Thoracic aorta (tissue), 2 donors: ENCODE measurements around the gene PADI4. TPM values are rescaled to one million over a fixed set of nuclear protein-coding genes. Genes with fewer than 3 reads are reported as not detected.

Experiments
- ATAC-seq: fragments of 150-250 bp; one replicate; pipeline ENCODE4 v1.8.0; 2017; ENCODE audit warnings: low read depth; ENCODE audit not compliant: insufficient number of reproducible peaks, low FRiP score
- DNase-seq: peaks from one replicate; pipeline ENCODE4 v3.0.0-alpha.2; 2020; ENCODE audit warnings: low spot score
- H3K27ac ChIP-seq, 2 donors: fragments of 200-600 bp; sonication (generic); 1 replicate in 1 of 2; 2 replicates in 1 of 2; pipeline ENCODE4 v1.5.1; 2016; ENCODE audit warnings: mild to moderate bottlenecking in 2 of 2, moderate library complexity in 2 of 2
- H3K27me3 ChIP-seq: fragments of 200-600 bp; sonication (generic); replicated peaks from 2 replicates; pipeline ENCODE4 v1.6.0; 2016; ENCODE audit warnings: mild to moderate bottlenecking; ENCODE audit not compliant: insufficient read depth
- H3K36me3 ChIP-seq: fragments of 200-600 bp; sonication (generic); one replicate; pipeline ENCODE4 v1.5.1; 2016
- H3K4me1 ChIP-seq, 2 donors: fragments of 200-600 bp; sonication (generic); 1 replicate in 1 of 2; 2 replicates in 1 of 2; pipeline versions ENCODE4 v1.5.1 to v1.6.0; 2016; ENCODE audit warnings: low read depth in 2 of 2, mild to moderate bottlenecking in 1 of 2; ENCODE audit not compliant: control insufficient read depth in 1 of 2
- H3K4me3 ChIP-seq: fragments of 200-600 bp; sonication (generic); 2 replicates; pipeline ENCODE4 v1.5.1; 2016; ENCODE audit warnings: mild to moderate bottlenecking
- H3K9me3 ChIP-seq: fragments of 200-600 bp; sonication (generic); 2 replicates; pipeline ENCODE4 v1.5.1; 2016
- total RNA-seq, 2 donors: library from RNA; depleted of rRNA; stranded (reverse); fragments of >200 nt; gene quantifications; one replicate each; pipeline versions ENCODE4 v1.1.0 to v1.2.3, GENCODE V29; 2016
- TF ChIP-seq, protein P1 (sequence below): fragments of 200-600 bp; sonication (generic); IDR thresholded peaks from one replicate; pipeline ENCODE4 v1.5.1; 2019; ENCODE audit warnings: antibody characterized with exemption

The PADI4 gene
- total RNA-seq, 2 donors from 2014 or later = 0.27 to 0.42 TPM

DNA sequence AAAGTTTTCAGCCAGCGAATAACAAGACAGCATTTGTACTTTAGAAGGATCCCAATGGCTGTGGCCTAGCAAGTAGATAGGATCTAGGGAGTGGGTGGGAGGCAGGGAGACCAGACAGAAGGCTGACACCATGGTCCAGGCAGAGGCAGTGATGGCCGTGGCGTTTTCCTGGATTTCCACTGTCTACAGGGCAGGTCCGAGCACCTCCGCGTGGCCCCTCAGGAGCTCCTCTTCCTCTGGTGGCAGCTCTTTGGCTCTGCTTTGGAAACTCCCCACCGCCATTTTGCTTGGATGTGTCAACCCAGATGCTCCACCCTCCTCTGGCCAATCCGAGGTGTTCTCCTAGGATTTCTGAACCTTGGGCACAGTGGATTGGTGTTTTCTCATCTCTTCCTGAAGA is 25.1 kb downstream of the PADI4 start:
- no peaks in the 10 kb centered on the region for H3K9me3 ChIP-seq
- ATAC-seq = no peak
- H3K4me3 ChIP-seq = no peak overlapping the region
- no peak for DNase-seq
- H3K36me3 ChIP-seq = no peaks in the 10 kb centered on the region
- H3K4me1 ChIP-seq = no peaks in the 10 kb centered on the region
- no peaks in the 10 kb centered on the region for H3K27me3 ChIP-seq
- no peak overlapping the region for H3K27ac ChIP-seq
- TF ChIP-seq, protein P1, sequence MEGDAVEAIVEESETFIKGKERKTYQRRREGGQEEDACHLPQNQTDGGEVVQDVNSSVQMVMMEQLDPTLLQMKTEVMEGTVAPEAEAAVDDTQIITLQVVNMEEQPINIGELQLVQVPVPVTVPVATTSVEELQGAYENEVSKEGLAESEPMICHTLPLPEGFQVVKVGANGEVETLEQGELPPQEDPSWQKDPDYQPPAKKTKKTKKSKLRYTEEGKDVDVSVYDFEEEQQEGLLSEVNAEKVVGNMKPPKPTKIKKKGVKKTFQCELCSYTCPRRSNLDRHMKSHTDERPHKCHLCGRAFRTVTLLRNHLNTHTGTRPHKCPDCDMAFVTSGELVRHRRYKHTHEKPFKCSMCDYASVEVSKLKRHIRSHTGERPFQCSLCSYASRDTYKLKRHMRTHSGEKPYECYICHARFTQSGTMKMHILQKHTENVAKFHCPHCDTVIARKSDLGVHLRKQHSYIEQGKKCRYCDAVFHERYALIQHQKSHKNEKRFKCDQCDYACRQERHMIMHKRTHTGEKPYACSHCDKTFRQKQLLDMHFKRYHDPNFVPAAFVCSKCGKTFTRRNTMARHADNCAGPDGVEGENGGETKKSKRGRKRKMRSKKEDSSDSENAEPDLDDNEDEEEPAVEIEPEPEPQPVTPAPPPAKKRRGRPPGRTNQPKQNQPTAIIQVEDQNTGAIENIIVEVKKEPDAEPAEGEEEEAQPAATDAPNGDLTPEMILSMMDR = no peak

DNA sequence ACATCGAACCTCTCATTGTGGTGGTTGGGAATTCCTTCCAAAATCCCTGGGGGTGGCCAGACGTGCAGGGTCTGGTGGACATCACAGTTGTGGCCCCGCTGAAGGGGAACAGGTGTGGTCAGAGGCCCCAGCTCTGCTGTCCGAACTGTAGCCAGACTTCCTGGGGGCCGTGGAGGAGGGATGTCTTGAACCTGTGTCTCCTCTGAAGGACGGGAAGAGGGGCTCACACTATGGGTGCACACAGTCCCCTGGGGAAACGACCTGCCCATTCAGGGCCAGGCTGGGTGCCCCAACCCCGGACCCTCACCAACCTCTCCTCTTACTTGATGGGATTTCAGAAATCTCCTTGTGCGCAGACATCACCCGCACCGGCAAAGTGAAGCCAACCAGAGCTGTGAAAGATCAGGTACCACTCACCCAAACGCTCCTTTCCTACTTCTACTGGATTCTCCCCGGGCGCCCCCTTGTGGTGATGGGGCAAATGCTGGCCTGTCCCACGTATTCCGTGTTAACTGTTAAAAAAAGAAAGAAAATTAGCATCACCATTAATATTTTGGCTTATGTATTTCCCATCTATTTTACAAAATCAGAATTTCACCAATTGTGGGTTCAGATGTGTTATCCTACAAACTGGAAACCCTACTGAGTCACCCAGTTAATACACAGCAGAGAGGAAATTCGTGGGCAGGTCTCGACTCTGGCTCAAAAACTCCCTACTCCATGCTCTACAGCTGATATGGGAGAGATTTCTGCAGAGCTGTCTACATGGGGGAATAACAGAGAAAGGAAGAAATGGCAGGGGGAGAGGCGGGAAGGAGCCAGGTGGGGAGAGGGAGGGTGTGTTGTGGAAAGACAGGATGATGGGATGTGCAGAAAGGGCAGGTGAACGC is 28.1 kb downstream of the PADI4 start:
- Histone ChIP-seq H3K4me3 (no peak overlapping the region), H3K9me3 (no peaks in the 10 kb centered on the region), H3K27me3 (no peaks in the 10 kb centered on the region), H3K27ac (no peak overlapping the region), H3K36me3 (no peaks in the 10 kb centered on the region), H3K4me1 (no peaks in the 10 kb centered on the region)
- DNase-seq = no peak
- TF ChIP-seq, protein P1 = peak; percentile 57
- ATAC-seq = no peak

DNA sequence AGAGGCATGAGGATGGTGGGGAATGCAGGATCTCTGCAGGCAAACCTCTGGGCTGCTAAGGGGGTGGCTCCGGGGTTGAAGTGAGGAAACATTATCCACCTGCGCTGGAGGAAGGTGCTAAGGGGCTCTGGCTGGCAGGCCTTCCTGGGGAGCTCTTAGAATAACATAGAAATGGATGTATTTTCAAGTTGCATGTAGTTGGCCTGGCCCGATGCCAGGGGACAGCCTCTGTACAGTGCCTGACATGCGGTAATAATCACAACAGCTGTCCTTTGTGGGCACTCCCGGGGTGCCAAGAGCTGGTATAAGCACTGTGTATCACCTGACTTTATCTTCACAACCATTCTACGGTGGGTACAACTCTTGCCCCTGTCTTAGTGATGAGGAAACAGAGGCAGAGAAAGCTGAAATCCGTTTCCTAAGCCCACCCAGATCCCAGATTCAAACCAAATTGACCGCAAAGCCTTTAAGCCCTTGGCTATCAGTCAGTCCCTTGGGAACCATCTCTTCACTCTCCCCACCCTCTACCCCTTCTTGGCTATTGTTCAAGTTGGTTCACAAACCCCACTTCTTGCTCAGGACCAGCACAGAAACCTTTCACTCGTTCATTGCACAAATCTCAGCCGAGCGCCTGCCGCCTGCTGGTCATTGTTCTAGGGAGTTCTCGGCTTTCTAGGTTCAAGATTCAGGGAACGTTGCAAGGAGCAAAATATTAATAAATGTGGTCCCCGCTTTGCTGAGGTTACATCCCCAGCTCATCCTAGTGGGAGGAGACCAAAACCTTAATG is 30.9 kb downstream of the PADI4 start:
- ATAC-seq (no peak), DNase-seq (no peak)
- H3K4me1 ChIP-seq = no peaks in the 10 kb centered on the region
- H3K27ac ChIP-seq = no peak overlapping the region
- H3K9me3 ChIP-seq = no peaks in the 10 kb centered on the region
- no peaks in the 10 kb centered on the region for H3K36me3 ChIP-seq
- TF ChIP-seq, protein P1 = no peak
- H3K27me3 ChIP-seq = no peaks in the 10 kb centered on the region
- H3K4me3 ChIP-seq = no peak overlapping the region

DNA sequence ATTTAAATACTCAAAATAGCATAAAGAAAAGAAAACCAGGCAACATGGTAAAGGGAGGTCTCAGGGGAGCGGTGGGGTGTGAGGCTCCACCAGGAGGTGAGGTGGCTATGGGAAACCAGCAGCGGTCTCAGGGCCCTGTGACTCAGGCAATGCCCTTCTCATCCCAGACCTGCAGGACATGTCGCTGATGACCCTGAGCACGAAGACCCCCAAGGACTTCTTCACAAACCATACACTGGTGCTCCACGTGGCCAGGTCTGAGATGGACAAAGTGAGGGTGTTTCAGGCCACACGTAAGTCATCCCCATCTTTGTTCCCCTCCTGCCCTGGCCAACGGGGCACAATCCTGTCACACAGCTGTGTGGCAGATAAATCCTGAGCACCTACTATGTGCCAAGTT is 31.5 kb downstream of the PADI4 start:
- no peaks in the 10 kb centered on the region for H3K9me3 ChIP-seq
- TF ChIP-seq, protein P1 = no peak
- H3K27me3 ChIP-seq = no peaks in the 10 kb centered on the region
- no peak overlapping the region for H3K4me3 ChIP-seq
- H3K27ac ChIP-seq = no peak overlapping the region
- H3K4me1 ChIP-seq = no peaks in the 10 kb centered on the region
- no peak for DNase-seq
- no peak for ATAC-seq
- H3K36me3 ChIP-seq = no peaks in the 10 kb centered on the region

DNA sequence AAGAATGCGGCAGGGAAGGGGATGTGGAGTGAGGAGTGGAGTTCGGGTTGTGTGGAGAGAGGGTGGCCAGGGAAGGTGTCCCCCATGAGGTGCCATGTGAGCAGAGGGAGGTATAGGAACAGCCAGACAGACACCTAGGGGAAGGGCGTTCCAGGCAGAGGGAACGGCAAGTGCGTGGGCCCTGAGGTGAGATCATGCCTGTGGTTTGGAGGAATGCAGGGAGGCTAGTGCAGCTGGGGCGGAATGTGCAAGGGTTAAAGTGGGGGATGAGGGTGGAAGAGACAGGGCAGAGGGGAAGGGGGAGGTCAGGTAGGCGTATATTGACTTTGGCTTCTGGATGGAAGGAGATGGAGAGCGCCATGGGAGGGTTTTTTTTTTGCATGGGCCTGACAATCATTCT is 32.4 kb downstream of the PADI4 start:
- Histone ChIP-seq H3K4me1 (no peaks in the 10 kb centered on the region), H3K4me3 (no peak overlapping the region), H3K36me3 (no peaks in the 10 kb centered on the region), H3K27me3 (no peaks in the 10 kb centered on the region), H3K27ac (no peak overlapping the region), H3K9me3 (no peaks in the 10 kb centered on the region)
- no peak for ATAC-seq
- DNase-seq = no peak
- TF ChIP-seq, protein P1 = no peak
